H9 (cell line): Measurements from ENCODE around the gene FNIP1. TPM values are rescaled to one million over a fixed set of nuclear protein-coding genes. Genes with fewer than 3 reads are reported as not detected.

Experiments
- DNase-seq: peaks from one replicate; pipeline ENCODE4 v3.0.0-alpha.2; 2017
- H2AFZ ChIP-seq: one replicate; pipeline ENCODE4 v1.6.1; 2013; ENCODE audit warnings: mild to moderate bottlenecking, low read length, control low read depth, moderate library complexity
- H2AK5ac ChIP-seq: 2 replicates; pipeline ENCODE4 v1.6.1; 2013; ENCODE audit warnings: low read length, control low read depth, mixed read lengths; ENCODE audit not compliant: insufficient read length
- H2BK120ac ChIP-seq: one replicate; pipeline ENCODE4 v1.6.1; 2013; ENCODE audit warnings: low read depth, mild to moderate bottlenecking, low read length, control low read depth, inconsistent platforms; ENCODE audit not compliant: poor library complexity, severe bottlenecking
- H2BK12ac ChIP-seq: 2 replicates; pipeline ENCODE4 v1.6.1; 2013; ENCODE audit warnings: low read length, control low read depth, mixed read lengths, low read depth; ENCODE audit not compliant: insufficient read length
- H2BK15ac ChIP-seq: 2 replicates; pipeline ENCODE4 v1.6.1; 2013; ENCODE audit warnings: low read depth, low read length, control low read depth
- H2BK20ac ChIP-seq: one replicate; pipeline ENCODE4 v1.6.1; 2013; ENCODE audit warnings: low read depth, mild to moderate bottlenecking, low read length, control low read depth, inconsistent platforms; ENCODE audit not compliant: poor library complexity, severe bottlenecking
- H2BK5ac ChIP-seq: 2 replicates; pipeline ENCODE4 v1.6.1; 2013; ENCODE audit warnings: low read length, control low read depth, mixed read lengths; ENCODE audit not compliant: insufficient read length
- H3K14ac ChIP-seq: 2 replicates; pipeline ENCODE4 v1.6.1; 2013; ENCODE audit warnings: low read length, control low read depth; ENCODE audit not compliant: insufficient read depth
- H3K18ac ChIP-seq: 2 replicates; pipeline ENCODE4 v1.6.1; 2013; ENCODE audit warnings: low read depth, mild to moderate bottlenecking, mixed read lengths, low read length, control low read depth; ENCODE audit not compliant: insufficient read length
- H3K23ac ChIP-seq: 2 replicates; pipeline ENCODE4 v1.6.1; 2013; ENCODE audit warnings: low read length, control low read depth, mixed read lengths, low read depth; ENCODE audit not compliant: insufficient read length
- H3K23me2 ChIP-seq: 2 replicates; pipeline ENCODE4 v1.6.1; 2013; ENCODE audit warnings: low read depth, mild to moderate bottlenecking, mixed read lengths, low read length, control low read depth; ENCODE audit not compliant: insufficient read length, poor library complexity, severe bottlenecking
- H3K27ac ChIP-seq: 2 replicates; pipeline ENCODE4 v1.5.1; 2013; ENCODE audit warnings: low read length, control low read depth, mixed read lengths, low read depth; ENCODE audit not compliant: insufficient read length
- H3K27me3 ChIP-seq: 2 replicates; pipeline ENCODE4 v1.6.1; 2013; ENCODE audit warnings: low read length, control low read depth, inconsistent platforms; ENCODE audit not compliant: insufficient read depth
- H3K4ac ChIP-seq: 2 replicates; pipeline ENCODE4 v1.6.1; 2013; ENCODE audit warnings: low read depth, mild to moderate bottlenecking, control low read depth, inconsistent platforms, low read length, moderate library complexity
- H3K4me1 ChIP-seq: 2 replicates; pipeline ENCODE4 v1.6.1; 2013; ENCODE audit warnings: low read length, control low read depth, inconsistent platforms; ENCODE audit not compliant: insufficient read depth
- H3K4me2 ChIP-seq: 2 replicates; pipeline ENCODE4 v1.6.1; 2013; ENCODE audit warnings: low read length, control low read depth, mixed read lengths; ENCODE audit not compliant: insufficient read length, insufficient read depth
- H3K56ac ChIP-seq: 2 replicates; pipeline ENCODE4 v1.6.1; 2013; ENCODE audit warnings: low read depth, mild to moderate bottlenecking, mixed read lengths, low read length, control low read depth; ENCODE audit not compliant: insufficient read length
- H3K79me1 ChIP-seq: 2 replicates; pipeline ENCODE4 v1.6.1; 2013; ENCODE audit warnings: low read depth, mild to moderate bottlenecking, moderate library complexity, low read length, control low read depth, inconsistent platforms; ENCODE audit not compliant: insufficient read depth, poor library complexity, severe bottlenecking
- H3K79me2 ChIP-seq: 2 replicates; pipeline ENCODE4 v1.6.1; 2013; ENCODE audit warnings: low read length, control low read depth, inconsistent platforms; ENCODE audit not compliant: insufficient read depth
- H3K9ac ChIP-seq: 2 replicates; pipeline ENCODE4 v1.6.1; 2013; ENCODE audit warnings: low read length, control low read depth, mixed read lengths; ENCODE audit not compliant: insufficient read length; ENCODE audit errors: extremely low read depth
- H3K9me3 ChIP-seq: one replicate; pipeline ENCODE4 v1.6.1; 2013; ENCODE audit warnings: low read depth, low read length, inconsistent platforms; ENCODE audit not compliant: control insufficient read depth
- H3T11ph ChIP-seq: one replicate; pipeline ENCODE4 v1.6.1; 2013; ENCODE audit warnings: mild to moderate bottlenecking, low read length, control low read depth, inconsistent platforms
- H4K20me1 ChIP-seq: one replicate; pipeline ENCODE4 v1.6.1; 2013; ENCODE audit not compliant: control insufficient read depth, insufficient read length, insufficient read depth
- H4K5ac ChIP-seq: 2 replicates; pipeline ENCODE4 v1.6.1; 2013; ENCODE audit warnings: low read depth, mild to moderate bottlenecking, mixed read lengths, low read length, control low read depth; ENCODE audit not compliant: insufficient read length
- H4K8ac ChIP-seq: replicated peaks from 2 replicates; pipeline ENCODE4 v1.6.1; 2013; ENCODE audit warnings: low read length, control low read depth, mixed read lengths, low read depth; ENCODE audit not compliant: insufficient read length
- H4K91ac ChIP-seq: 2 replicates; pipeline ENCODE4 v1.6.1; 2013; ENCODE audit warnings: low read depth, mild to moderate bottlenecking, moderate library complexity, mixed read lengths, low read length, control low read depth; ENCODE audit not compliant: insufficient read length
- H3K27ac Mint-ChIP-seq, 3 experiments: 2 replicates in 2 of 3; 3 replicates in 1 of 3; pipeline ENCODE4 v1.8.0; 2020 to 2021; ENCODE audit warnings: mixed read lengths in 3 of 3, mild to moderate bottlenecking in 1 of 3, moderate library complexity in 1 of 3
- H3K27me3 Mint-ChIP-seq: 2 replicates; pipeline ENCODE4 v1.8.0; 2021; ENCODE audit warnings: low read depth, mild to moderate bottlenecking, moderate library complexity, mixed read lengths
- H3K36me3 Mint-ChIP-seq, 3 experiments: 2 replicates in 2 of 3; 3 replicates in 1 of 3; pipeline ENCODE4 v1.8.0; 2020 to 2021; ENCODE audit warnings: low read depth in 3 of 3, mixed read lengths in 3 of 3; ENCODE audit not compliant: insufficient read depth in 1 of 3
- H3K4me1 Mint-ChIP-seq, 2 experiments: 2 replicates each; pipeline ENCODE4 v1.8.0; 2020; ENCODE audit warnings: mixed read lengths in 2 of 2
- H3K4me3 Mint-ChIP-seq, 2 experiments: 2 replicates in 1 of 2; 3 replicates in 1 of 2; pipeline ENCODE4 v1.8.0; 2020 to 2021; ENCODE audit warnings: mild to moderate bottlenecking in 2 of 2, mixed read lengths in 2 of 2, moderate library complexity in 1 of 2
- H3K9me3 Mint-ChIP-seq, 2 experiments: 2 replicates in 1 of 2; 3 replicates in 1 of 2; pipeline ENCODE4 v1.8.0; 2020; ENCODE audit warnings: mild to moderate bottlenecking in 2 of 2, mixed read lengths in 2 of 2, moderate library complexity in 1 of 2
- CTCF ChIP-seq: fragments of 200-600 bp; sonication (generic); conservative IDR thresholded peaks from 3 replicates; pipeline ENCODE4 v1.8.0; 2021; ENCODE audit warnings: antibody characterized with exemption, mild to moderate bottlenecking
- WGBS: extraction: QIAGEN DNeasy Blood & Tissue Kit; methylation state at CpG from one replicate; pipeline ENCODE4 v1.1.7; 2013; ENCODE audit warnings: missing lambda C conversion rate, low lambda C conversion rate, mixed read lengths; ENCODE audit not compliant: insufficient read length; ENCODE audit errors: extremely low coverage; 5-methylcytosine and 5-hydroxymethylcytosine counted together
- total RNA-seq: library from RNA; stranded (reverse); gene quantifications from 2 replicates; pipeline ENCODE4 v1.2.1, GENCODE V29; 2021

Gene FNIP1
- total RNA-seq, 1 experiment from 2014 or later, result 13.4 TPM

GRCh38 chr5:131682175-131682574 is 114.6 kb downstream of the FNIP1 start:
- H3K9me3 ChIP-seq, result no peaks in the 10 kb centered on the region
- DNase-seq, result no peak
- TF ChIP-seq CTCF, result no peak
- H3K56ac ChIP-seq, result no peak overlapping the region
- no peak overlapping the region for H3K23ac ChIP-seq
- H3K27me3 Mint-ChIP-seq, result no peaks in the 10 kb centered on the region
- no peak overlapping the region for H3K27ac Mint-ChIP-seq
- H2AK5ac ChIP-seq, result no peak overlapping the region
- no peak overlapping the region for H3K9ac ChIP-seq
- no peaks in the 10 kb centered on the region for H3K27me3 ChIP-seq
- H3K4me3 Mint-ChIP-seq, result no peak overlapping the region
- H2BK5ac ChIP-seq, result no peak overlapping the region
- no peaks in the 10 kb centered on the region for H3K9me3 Mint-ChIP-seq
- no peak overlapping the region for H4K5ac ChIP-seq
- no peak overlapping the region for H3K14ac ChIP-seq
- no peaks in the 10 kb centered on the region for H3K23me2 ChIP-seq
- H2BK20ac ChIP-seq, result no peak overlapping the region
- no peaks in the 10 kb centered on the region for H3K79me1 ChIP-seq
- H2BK12ac ChIP-seq, result no peak overlapping the region
- H3K79me2 ChIP-seq, result no peaks in the 10 kb centered on the region
- H2BK15ac ChIP-seq, result no peak overlapping the region
- no peak overlapping the region for H3K4me2 ChIP-seq
- no peak overlapping the region for H3K4ac ChIP-seq
- no peak overlapping the region for H4K91ac ChIP-seq
- H3K4me1 ChIP-seq, result no peaks in the 10 kb centered on the region
- H4K20me1 ChIP-seq, result no peaks in the 10 kb centered on the region
- H3K27ac ChIP-seq, result no peak overlapping the region
- H3K36me3 Mint-ChIP-seq, result peaks cover under 1 to 6% (median 4%) of the 10 kb centered on the region in 3 experiments; a peak in 4 of 7 replicates
- no peaks in the 10 kb centered on the region for H3K4me1 Mint-ChIP-seq
- no CpG with 5 or more reads among the region's 5 CpGs for WGBS
- no peak overlapping the region for H3K18ac ChIP-seq
- no peak overlapping the region for H3T11ph ChIP-seq
- no peak overlapping the region for H2AFZ ChIP-seq
- H4K8ac ChIP-seq, result no peak overlapping the region
- no peak overlapping the region for H2BK120ac ChIP-seq
